ENCODE measurements around the gene CRIP2.

CRIP2 gene

DNA sequence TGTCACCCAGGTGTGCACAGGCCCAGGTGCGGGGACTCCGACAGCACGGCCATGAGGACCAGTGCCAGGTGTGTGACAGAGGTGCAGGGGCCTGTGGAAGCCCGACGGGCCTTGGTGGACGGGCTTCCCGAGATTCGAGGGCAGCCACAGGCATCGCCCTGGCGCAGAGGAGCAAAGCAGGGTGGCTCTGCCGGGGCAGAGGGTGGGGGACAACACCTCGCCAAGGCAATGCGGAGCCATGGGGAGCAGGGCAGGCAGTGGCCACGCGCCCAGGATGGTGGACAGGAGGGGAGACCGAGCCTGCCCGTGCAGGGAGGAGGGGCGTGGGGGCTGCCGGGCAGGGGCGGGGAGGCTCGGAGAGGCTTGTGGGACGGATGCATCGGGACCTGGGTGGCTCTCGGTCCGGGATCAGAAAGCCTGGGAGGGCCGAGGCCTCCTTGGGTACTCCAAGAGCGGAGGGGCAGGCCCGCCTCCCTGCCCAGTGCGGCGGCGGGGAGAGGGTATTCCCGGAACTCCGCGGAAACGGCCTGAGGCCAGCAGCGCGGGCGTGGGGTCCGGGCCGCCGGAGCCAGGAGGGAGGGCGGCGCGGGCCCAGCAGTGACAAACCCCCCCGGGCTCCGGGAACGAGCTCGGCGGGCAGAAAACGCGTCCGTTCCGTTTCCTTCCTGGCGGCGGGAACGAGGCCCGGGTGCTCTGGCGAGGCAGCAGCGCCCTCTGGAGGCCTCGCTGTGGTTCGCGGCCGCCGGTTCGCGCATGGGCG, 53.4 kb downstream of the CRIP2 start:
- DNase-seq (ENCODE audit: low read depth), result peak; percentile 79

DNA sequence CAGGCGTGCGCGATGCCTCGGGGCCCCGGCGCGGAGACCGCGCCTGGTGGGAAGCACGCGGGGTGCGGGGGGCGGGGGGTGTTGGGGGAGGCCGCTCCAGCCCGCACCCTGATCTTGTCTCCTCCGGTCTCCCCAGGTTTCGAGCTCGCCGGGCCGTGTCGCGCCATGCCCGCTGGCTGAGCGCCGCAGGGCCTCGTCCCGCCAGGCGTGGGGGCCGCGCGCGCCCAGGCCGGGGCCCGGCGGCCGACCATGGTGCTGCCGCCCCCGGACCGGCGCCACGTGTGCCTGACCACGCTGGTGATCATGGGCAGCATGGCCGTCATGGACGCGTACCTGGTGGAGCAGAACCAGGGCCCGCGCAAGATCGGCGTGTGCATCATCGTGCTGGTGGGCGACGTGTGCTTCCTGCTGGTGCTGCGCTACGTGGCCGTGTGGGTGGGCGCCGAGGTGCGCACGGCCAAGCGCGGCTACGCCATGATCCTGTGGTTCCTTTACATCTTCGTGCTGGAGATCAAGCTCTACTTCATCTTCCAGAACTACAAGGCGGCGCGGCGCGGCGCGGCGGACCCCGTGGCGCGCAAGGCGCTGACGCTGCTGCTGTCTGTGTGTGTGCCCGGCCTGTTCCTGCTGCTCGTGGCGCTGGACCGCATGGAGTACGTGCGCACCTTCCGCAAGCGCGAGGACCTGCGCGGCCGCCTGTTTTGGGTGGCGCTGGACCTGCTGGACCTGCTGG, 54.1 kb downstream of the CRIP2 start:
- no peak for DNase-seq (ENCODE audit: low read depth)

DNA sequence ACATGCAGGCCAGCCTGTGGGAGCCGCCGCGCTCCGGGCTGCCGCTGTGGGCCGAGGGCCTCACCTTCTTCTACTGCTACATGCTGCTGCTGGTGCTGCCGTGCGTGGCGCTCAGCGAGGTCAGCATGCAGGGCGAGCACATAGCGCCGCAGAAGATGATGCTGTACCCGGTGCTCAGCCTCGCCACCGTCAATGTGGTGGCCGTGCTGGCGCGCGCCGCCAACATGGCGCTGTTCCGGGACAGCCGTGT, 54.6 kb downstream of the CRIP2 start:
- no peak for DNase-seq (ENCODE audit: low read depth)
